CD14-positive monocyte (primary cell): ENCODE data around the gene GPR15. TPM values are rescaled to one million over a fixed set of nuclear protein-coding genes. Genes with fewer than 3 reads are reported as not detected.

ENCODE experiments used
- DNase-seq, 3 donors: peaks; one replicate each; pipeline ENCODE4 v3.0.0-alpha.2; 2011 to 2022
- H2AFZ ChIP-seq: 2 replicates; pipeline ENCODE4 v1.6.0; 2012; ENCODE audit warnings: mild to moderate bottlenecking, low read depth, low read length, inconsistent platforms; ENCODE audit not compliant: insufficient read depth, poor library complexity, severe bottlenecking
- H3K27ac ChIP-seq, 2 donors: 1 replicate in 1 of 2; 2 replicates in 1 of 2; pipeline ENCODE4 v1.5.1; 2012 to 2013; ENCODE audit warnings: low read length in 2 of 2, control low read depth in 1 of 2, inconsistent platforms in 1 of 2, low read depth in 1 of 2, mild to moderate bottlenecking in 1 of 2
- H3K27me3 ChIP-seq, 2 donors: one replicate each; pipeline versions ENCODE4 v1.6.0 to v1.6.1; 2011 to 2013; ENCODE audit warnings: low read length in 2 of 2; ENCODE audit not compliant: control insufficient read depth in 2 of 2, insufficient read depth in 2 of 2
- H3K36me3 ChIP-seq, 2 donors: replicated peaks in 1 of 2; 1 replicate in 1 of 2; 2 replicates in 1 of 2; pipeline versions ENCODE4 v1.5.1 to v1.6.1; 2012 to 2013; ENCODE audit warnings: low read length in 2 of 2, control low read depth in 1 of 2, inconsistent platforms in 1 of 2, mild to moderate bottlenecking in 1 of 2; ENCODE audit not compliant: insufficient read depth in 2 of 2, control insufficient read depth in 1 of 2
- H3K4me1 ChIP-seq, 2 donors: 1 replicate in 1 of 2; 2 replicates in 1 of 2; pipeline versions ENCODE4 v1.5.1 to v1.6.1; 2012 to 2013; ENCODE audit warnings: low read length in 2 of 2, control low read depth in 1 of 2, inconsistent platforms in 1 of 2, mild to moderate bottlenecking in 1 of 2, moderate library complexity in 1 of 2; ENCODE audit not compliant: insufficient read depth in 2 of 2, control insufficient read depth in 1 of 2
- H3K4me2 ChIP-seq: replicated peaks from 2 replicates; pipeline ENCODE3; 2012; ENCODE audit warnings: low read length, moderate library complexity, mild to moderate bottlenecking; ENCODE audit not compliant: poor library complexity, severe bottlenecking; ENCODE audit errors: extremely low read depth
- H3K4me3 ChIP-seq, 3 experiments: fragments of 200-600 bp in 1 of 3; sonication (generic) in 1 of 3; replicated peaks in 1 of 3; 1 replicate in 2 of 3; 2 replicates in 1 of 3; pipeline ENCODE4 v1.5.1; 2011 to 2013; ENCODE audit warnings: low read length in 3 of 3, mild to moderate bottlenecking in 3 of 3, control low read depth in 2 of 3, low read depth in 2 of 3, inconsistent platforms in 1 of 3, moderate library complexity in 1 of 3
- H3K79me2 ChIP-seq: 2 replicates; pipeline ENCODE4 v1.6.0; 2012; ENCODE audit warnings: mild to moderate bottlenecking, control low read depth, inconsistent platforms, low read length, moderate library complexity; ENCODE audit not compliant: insufficient read depth
- H3K9ac ChIP-seq: 2 replicates; pipeline ENCODE4 v1.6.0; 2017; ENCODE audit warnings: low read length, mild to moderate bottlenecking; ENCODE audit not compliant: insufficient read depth, poor library complexity, severe bottlenecking
- H3K9me3 ChIP-seq, 2 donors: replicated peaks in 1 of 2; 1 replicate in 1 of 2; 2 replicates in 1 of 2; pipeline versions ENCODE4 v1.5.1 to v1.6.1; 2012 to 2013; ENCODE audit warnings: low read length in 2 of 2, control low read depth in 1 of 2; ENCODE audit not compliant: control insufficient read depth in 1 of 2, insufficient read depth in 1 of 2
- H4K20me1 ChIP-seq: 2 replicates; pipeline ENCODE4 v1.6.0; 2012; ENCODE audit warnings: mild to moderate bottlenecking, low read length, control low read depth, moderate library complexity; ENCODE audit not compliant: insufficient read depth
- H3K27ac Mint-ChIP-seq, 7 donors: one replicate each; pipeline ENCODE4 v1.8.0; 2020; ENCODE audit warnings: mild to moderate bottlenecking in 7 of 7, mixed read lengths in 7 of 7, moderate library complexity in 6 of 7, inconsistent platforms in 2 of 7
- H3K27me3 Mint-ChIP-seq, 3 donors: one replicate each; pipeline ENCODE4 v1.8.0; 2021 to 2022; ENCODE audit warnings: low read depth in 3 of 3, mild to moderate bottlenecking in 3 of 3, mixed read lengths in 3 of 3, moderate library complexity in 3 of 3, inconsistent platforms in 1 of 3
- H3K36me3 Mint-ChIP-seq, 2 donors: one replicate each; pipeline ENCODE4 v1.8.0; 2020; ENCODE audit warnings: mixed read lengths in 2 of 2, inconsistent platforms in 1 of 2, mild to moderate bottlenecking in 1 of 2
- H3K4me1 Mint-ChIP-seq: one replicate; pipeline ENCODE4 v1.8.0; 2020; ENCODE audit warnings: mild to moderate bottlenecking, mixed read lengths
- H3K4me3 Mint-ChIP-seq, 2 donors: one replicate each; pipeline ENCODE4 v1.8.0; 2020; ENCODE audit warnings: mild to moderate bottlenecking in 2 of 2, mixed read lengths in 2 of 2, moderate library complexity in 1 of 2
- H3K9me3 Mint-ChIP-seq, 7 donors: one replicate each; pipeline ENCODE4 v1.8.0; 2020 to 2022; ENCODE audit warnings: mixed read lengths in 7 of 7, mild to moderate bottlenecking in 6 of 7, moderate library complexity in 6 of 7, inconsistent platforms in 2 of 7
- CTCF ChIP-seq: fragments of 200-600 bp; IDR thresholded peaks from one replicate; pipeline ENCODE4 v1.8.0; 2022; ENCODE audit warnings: antibody characterized with exemption, mild to moderate bottlenecking
- WGBS: methylation state at CpG from one replicate; pipeline ENCODE4 v1.1.5; 2013; ENCODE audit warnings: missing lambda C conversion rate; ENCODE audit not compliant: insufficient coverage; 5-methylcytosine and 5-hydroxymethylcytosine counted together
- intact Hi-C, 2 donors: fragments of 100-400 bp; cut with micrococcal nuclease; formaldehyde crosslinking; loops; one replicate each; pipeline versions ENCODE4 v1.15.0 to v1.15.1; 2023
- polyA plus RNA-seq, 3 donors: library from polyadenylated mRNA; depleted of rRNA in 1 of 3; unstranded in 2 of 3; stranded (reverse) in 1 of 3; fragments of 300-500 nt in 2 of 3; fragments of >200 nt in 1 of 3; fragmentation: Illumina TruSeq in 2 of 3; gene quantifications; 1 replicate in 2 of 3; 2 replicates in 1 of 3; pipeline ENCODE4 v1.2.3, GENCODE V29; 2012 to 2021

Gene GPR15
- polyA plus RNA-seq, 3 donors, result not detected

GRCh38 chr3:98548544-98548943 lies 16.8 kb downstream of the GPR15 start:
- Histone ChIP-seq H3K27ac (no peak overlapping the region), H3K9ac (no peak overlapping the region), H3K4me2 (no peak overlapping the region), H3K4me3 (no peak overlapping the region), H3K36me3 (no peaks in the 10 kb centered on the region), H3K9me3 (no peaks in the 10 kb centered on the region), H3K27me3 (no peaks in the 10 kb centered on the region), H3K4me1 (peaks cover 9 to 14% of the 10 kb centered on the region in 2 donors), H4K20me1 (no peaks in the 10 kb centered on the region), H2AFZ (no peak overlapping the region), H3K79me2 (no peaks in the 10 kb centered on the region)
- H3K9me3 Mint-ChIP-seq, result peaks cover 0 to 4% (median 0%) of the 10 kb centered on the region in 7 donors
- no peak for DNase-seq
- intact Hi-C loops, result no loop called here
- peaks cover 16% of the 10 kb centered on the region for H3K4me1 Mint-ChIP-seq
- H3K27me3 Mint-ChIP-seq, result peaks cover 0 to 7% (median 3%) of the 10 kb centered on the region in 3 donors
- H3K27ac Mint-ChIP-seq, result no peak overlapping the region
- H3K36me3 Mint-ChIP-seq, result no peaks in the 10 kb centered on the region
- no peak overlapping the region for H3K4me3 Mint-ChIP-seq
- WGBS, result 100% methylated on average over 2 of the region's 5 CpGs
- TF ChIP-seq CTCF, result no peak

GRCh38 chr3:98550833-98551232 lies 19.1 kb downstream of the GPR15 start:
- Histone ChIP-seq H3K4me3 (no peak overlapping the region), H3K9ac (no peak overlapping the region), H2AFZ (no peak overlapping the region), H3K36me3 (no peaks in the 10 kb centered on the region), H4K20me1 (no peaks in the 10 kb centered on the region), H3K9me3 (no peaks in the 10 kb centered on the region), H3K4me1 (peaks cover 17 to 28% of the 10 kb centered on the region in 2 donors), H3K27ac (no peak overlapping the region), H3K4me2 (no peak overlapping the region), H3K27me3 (no peaks in the 10 kb centered on the region), H3K79me2 (no peaks in the 10 kb centered on the region)
- no peak for TF ChIP-seq CTCF
- peaks cover 0 to 4% (median 0%) of the 10 kb centered on the region in 7 donors for H3K9me3 Mint-ChIP-seq
- H3K27me3 Mint-ChIP-seq, result peaks cover 0 to 7% (median 3%) of the 10 kb centered on the region in 3 donors
- intact Hi-C loops, result no loop called here
- H3K27ac Mint-ChIP-seq, result no peak overlapping the region
- no peak for DNase-seq
- 95% methylated on average over 2 of the region's 3 CpGs for WGBS
- no peak overlapping the region for H3K4me3 Mint-ChIP-seq
- peaks cover 28% of the 10 kb centered on the region for H3K4me1 Mint-ChIP-seq
- no peaks in the 10 kb centered on the region for H3K36me3 Mint-ChIP-seq
